ENCODE results near the gene OTOF.

GRCh38 chr2:26494891-26495290 is 17.0 kb upstream of the OTOF start:
- TF ChIP-seq CTCF (conservative IDR thresholded peaks at IDR 0.05; ENCODE audit: low read depth, low read length) (no peak), EZH2 (IDR thresholded peaks at IDR 0.05; ENCODE audit: borderline replicate concordance, low read depth, low read length, poor library complexity, severe bottlenecking) (no peak)

Data from A673 (cell line).